Loucy (cell line): ENCODE results near the gene DEUP1.

ENCODE experiments used
- EZH2phosphoT487 ChIP-seq: fragments of 200-600 bp; IDR thresholded peaks from 2 replicates; pipeline ENCODE4 v1.6.1; 2018; ENCODE audit warnings: antibody characterized with exemption, mild to moderate bottlenecking, moderate library complexity, borderline replicate concordance
- TF ChIP-seq, protein P1 (sequence below): fragments of 200-600 bp; sonication (generic); conservative IDR thresholded peaks from 2 replicates; pipeline ENCODE4 v1.5.1; 2014; ENCODE audit warnings: mild to moderate bottlenecking, antibody characterized with exemption, low read length

DNA sequence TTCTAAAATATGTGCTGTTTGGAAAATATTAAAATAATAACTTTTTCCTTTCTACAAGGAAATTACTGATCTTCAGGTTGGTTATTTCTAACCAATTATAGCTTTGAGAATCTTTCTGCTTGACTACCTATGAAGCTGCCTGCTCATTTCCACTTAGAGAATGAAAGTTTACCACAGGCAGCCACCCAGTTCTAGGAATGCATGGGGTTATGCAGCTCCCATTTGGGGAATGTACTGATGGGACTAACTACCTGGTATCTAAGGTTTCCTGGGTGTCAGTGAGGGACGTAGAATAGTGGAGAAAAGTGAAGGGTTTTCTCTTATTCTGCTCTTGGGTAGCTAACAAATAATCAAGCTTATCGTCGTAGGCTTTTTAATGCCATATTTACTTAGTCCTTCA lies 73.4 kb downstream of the DEUP1 start:
- TF ChIP-seq, protein P1, sequence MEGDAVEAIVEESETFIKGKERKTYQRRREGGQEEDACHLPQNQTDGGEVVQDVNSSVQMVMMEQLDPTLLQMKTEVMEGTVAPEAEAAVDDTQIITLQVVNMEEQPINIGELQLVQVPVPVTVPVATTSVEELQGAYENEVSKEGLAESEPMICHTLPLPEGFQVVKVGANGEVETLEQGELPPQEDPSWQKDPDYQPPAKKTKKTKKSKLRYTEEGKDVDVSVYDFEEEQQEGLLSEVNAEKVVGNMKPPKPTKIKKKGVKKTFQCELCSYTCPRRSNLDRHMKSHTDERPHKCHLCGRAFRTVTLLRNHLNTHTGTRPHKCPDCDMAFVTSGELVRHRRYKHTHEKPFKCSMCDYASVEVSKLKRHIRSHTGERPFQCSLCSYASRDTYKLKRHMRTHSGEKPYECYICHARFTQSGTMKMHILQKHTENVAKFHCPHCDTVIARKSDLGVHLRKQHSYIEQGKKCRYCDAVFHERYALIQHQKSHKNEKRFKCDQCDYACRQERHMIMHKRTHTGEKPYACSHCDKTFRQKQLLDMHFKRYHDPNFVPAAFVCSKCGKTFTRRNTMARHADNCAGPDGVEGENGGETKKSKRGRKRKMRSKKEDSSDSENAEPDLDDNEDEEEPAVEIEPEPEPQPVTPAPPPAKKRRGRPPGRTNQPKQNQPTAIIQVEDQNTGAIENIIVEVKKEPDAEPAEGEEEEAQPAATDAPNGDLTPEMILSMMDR, result no peak
- TF ChIP-seq EZH2phosphoT487, result no peak
